ENCODE results near the gene KNDC1. TPM values are rescaled to one million over a fixed set of nuclear protein-coding genes. Genes with fewer than 3 reads are reported as not detected.

Gene KNDC1
- total and polyA plus RNA-seq, 2 experiments from 2014 or later, result 1.8 to 16.0 TPM

GRCh38 chr10:133133471-133134231 is 26.4 kb upstream of the KNDC1 start:
- H3K27me3 Mint-ChIP-seq (ENCODE audit: insufficient read depth, low read depth, poor library complexity), result peaks cover 11% of the 10 kb centered on the region
- Histone ChIP-seq H3K79me2 (replicated peaks; ENCODE audit: insufficient read depth) (no peaks in the 10 kb centered on the region), H3F3A (replicated peaks; ENCODE audit: low read depth) (no peaks in the 10 kb centered on the region), H4K20me1 (replicated peaks; ENCODE audit: insufficient read depth) (no peaks in the 10 kb centered on the region), H3K4me1 (ENCODE audit: insufficient read depth) (no peaks in the 10 kb centered on the region), H3K27ac (ENCODE audit: low read depth) (no peak overlapping the region), H3K36me3 (ENCODE audit: insufficient read depth) (no peaks in the 10 kb centered on the region), H3K27me3 (ENCODE audit: insufficient read depth) (no peaks in the 10 kb centered on the region), H3K9me2 (ENCODE audit: insufficient read depth) (no peaks in the 10 kb centered on the region), H3K4me3 (no peak overlapping the region), H2AFZ (no peak overlapping the region), H3K4me2 (no peak overlapping the region)
- H3K9me3 Mint-ChIP-seq, result no peaks in the 10 kb centered on the region; the same call in 1 of the 3 replicates
- H3K4me3 Mint-ChIP-seq, result no peak overlapping the region; the same call in 2 of the 3 replicates
- no peak for ATAC-seq
- no peak overlapping the region for H3K27ac Mint-ChIP-seq
- no peaks in the 10 kb centered on the region for H3K4me1 Mint-ChIP-seq
- DNase-seq (ENCODE audit: low spot score), result no peak
- TF ChIP-seq EZH2phosphoT487 (IDR thresholded peaks at IDR 0.05; ENCODE audit: unreplicated experiment), result no peak
- TF ChIP-seq ETS1 (IDR thresholded peaks at IDR 0.05), result no peak
- no peak for TF ChIP-seq REST (IDR thresholded peaks at IDR 0.05; ENCODE audit: unreplicated experiment)
- TF ChIP-seq ZNF114 (CRISPR knock-in tag; IDR thresholded peaks at IDR 0.05), result no peak
- no peak for TF ChIP-seq CTCF (conservative IDR thresholded peaks at IDR 0.05; ENCODE audit: low read depth in 2 of 2)
- no peak for TF ChIP-seq POLR2AphosphoS5 (IDR thresholded peaks at IDR 0.05; ENCODE audit: low read depth)
- TF ChIP-seq JUNB (IDR thresholded peaks at IDR 0.05; ENCODE audit: unreplicated experiment), result no peak
- TF ChIP-seq STAT1 (IDR thresholded peaks at IDR 0.05; ENCODE audit: unreplicated experiment), result no peak
- TF ChIP-seq, protein P1, sequence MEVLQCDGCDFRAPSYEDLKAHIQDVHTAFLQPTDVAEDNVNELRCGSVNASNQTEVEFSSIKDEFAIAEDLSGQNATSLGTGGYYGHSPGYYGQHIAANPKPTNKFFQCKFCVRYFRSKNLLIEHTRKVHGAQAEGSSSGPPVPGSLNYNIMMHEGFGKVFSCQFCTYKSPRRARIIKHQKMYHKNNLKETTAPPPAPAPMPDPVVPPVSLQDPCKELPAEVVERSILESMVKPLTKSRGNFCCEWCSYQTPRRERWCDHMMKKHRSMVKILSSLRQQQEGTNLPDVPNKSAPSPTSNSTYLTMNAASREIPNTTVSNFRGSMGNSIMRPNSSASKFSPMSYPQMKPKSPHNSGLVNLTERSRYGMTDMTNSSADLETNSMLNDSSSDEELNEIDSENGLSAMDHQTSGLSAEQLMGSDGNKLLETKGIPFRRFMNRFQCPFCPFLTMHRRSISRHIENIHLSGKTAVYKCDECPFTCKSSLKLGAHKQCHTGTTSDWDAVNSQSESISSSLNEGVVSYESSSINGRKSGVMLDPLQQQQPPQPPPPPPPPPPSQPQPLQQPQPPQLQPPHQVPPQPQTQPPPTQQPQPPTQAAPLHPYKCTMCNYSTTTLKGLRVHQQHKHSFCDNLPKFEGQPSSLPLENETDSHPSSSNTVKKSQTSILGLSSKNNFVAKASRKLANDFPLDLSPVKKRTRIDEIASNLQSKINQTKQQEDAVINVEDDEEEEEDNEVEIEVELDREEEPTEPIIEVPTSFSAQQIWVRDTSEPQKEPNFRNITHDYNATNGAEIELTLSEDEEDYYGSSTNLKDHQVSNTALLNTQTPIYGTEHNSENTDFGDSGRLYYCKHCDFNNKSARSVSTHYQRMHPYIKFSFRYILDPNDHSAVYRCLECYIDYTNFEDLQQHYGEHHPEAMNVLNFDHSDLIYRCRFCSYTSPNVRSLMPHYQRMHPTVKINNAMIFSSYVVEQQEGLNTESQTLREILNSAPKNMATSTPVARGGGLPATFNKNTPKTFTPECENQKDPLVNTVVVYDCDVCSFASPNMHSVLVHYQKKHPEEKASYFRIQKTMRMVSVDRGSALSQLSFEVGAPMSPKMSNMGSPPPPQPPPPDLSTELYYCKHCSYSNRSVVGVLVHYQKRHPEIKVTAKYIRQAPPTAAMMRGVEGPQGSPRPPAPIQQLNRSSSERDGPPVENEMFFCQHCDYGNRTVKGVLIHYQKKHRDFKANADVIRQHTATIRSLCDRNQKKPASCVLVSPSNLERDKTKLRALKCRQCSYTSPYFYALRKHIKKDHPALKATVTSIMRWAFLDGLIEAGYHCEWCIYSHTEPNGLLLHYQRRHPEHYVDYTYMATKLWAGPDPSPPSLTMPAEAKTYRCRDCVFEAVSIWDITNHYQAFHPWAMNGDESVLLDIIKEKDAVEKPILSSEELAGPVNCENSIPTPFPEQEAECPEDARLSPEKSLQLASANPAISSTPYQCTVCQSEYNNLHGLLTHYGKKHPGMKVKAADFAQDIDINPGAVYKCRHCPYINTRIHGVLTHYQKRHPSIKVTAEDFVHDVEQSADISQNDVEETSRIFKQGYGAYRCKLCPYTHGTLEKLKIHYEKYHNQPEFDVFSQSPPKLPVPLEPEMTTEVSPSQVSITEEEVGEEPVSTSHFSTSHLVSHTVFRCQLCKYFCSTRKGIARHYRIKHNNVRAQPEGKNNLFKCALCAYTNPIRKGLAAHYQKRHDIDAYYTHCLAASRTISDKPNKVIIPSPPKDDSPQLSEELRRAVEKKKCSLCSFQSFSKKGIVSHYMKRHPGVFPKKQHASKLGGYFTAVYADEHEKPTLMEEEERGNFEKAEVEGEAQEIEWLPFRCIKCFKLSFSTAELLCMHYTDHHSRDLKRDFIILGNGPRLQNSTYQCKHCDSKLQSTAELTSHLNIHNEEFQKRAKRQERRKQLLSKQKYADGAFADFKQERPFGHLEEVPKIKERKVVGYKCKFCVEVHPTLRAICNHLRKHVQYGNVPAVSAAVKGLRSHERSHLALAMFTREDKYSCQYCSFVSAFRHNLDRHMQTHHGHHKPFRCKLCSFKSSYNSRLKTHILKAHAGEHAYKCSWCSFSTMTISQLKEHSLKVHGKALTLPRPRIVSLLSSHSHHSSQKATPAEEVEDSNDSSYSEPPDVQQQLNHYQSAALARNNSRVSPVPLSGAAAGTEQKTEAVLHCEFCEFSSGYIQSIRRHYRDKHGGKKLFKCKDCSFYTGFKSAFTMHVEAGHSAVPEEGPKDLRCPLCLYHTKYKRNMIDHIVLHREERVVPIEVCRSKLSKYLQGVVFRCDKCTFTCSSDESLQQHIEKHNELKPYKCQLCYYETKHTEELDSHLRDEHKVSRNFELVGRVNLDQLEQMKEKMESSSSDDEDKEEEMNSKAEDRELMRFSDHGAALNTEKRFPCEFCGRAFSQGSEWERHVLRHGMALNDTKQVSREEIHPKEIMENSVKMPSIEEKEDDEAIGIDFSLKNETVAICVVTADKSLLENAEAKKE (CRISPR knock-in tag; IDR thresholded peaks at IDR 0.05), result no peak
- no peak for TF ChIP-seq CREB1 (CRISPR knock-in tag; IDR thresholded peaks at IDR 0.05; ENCODE audit: low read depth)
- no peak for TF ChIP-seq EZH2 (IDR thresholded peaks at IDR 0.05; ENCODE audit: low read depth, unreplicated experiment)
- no peak for TF ChIP-seq NANOG (IDR thresholded peaks at IDR 0.05; ENCODE audit: borderline replicate concordance)
- TF ChIP-seq ZNF331 (CRISPR knock-in tag; IDR thresholded peaks at IDR 0.05; ENCODE audit: low read depth), result no peak
- H3K36me3 Mint-ChIP-seq (ENCODE audit: low read depth), result no peaks in the 10 kb centered on the region

Data from GM23338 (cell line).